ENCODE data around the gene ZNF552.
"Not testable (repeated sequence)": the region's sequence is repeated elsewhere in the genome, so short reads cannot be mapped to it uniquely, and the experiment has no call there.

Gene ZNF552

DNA sequence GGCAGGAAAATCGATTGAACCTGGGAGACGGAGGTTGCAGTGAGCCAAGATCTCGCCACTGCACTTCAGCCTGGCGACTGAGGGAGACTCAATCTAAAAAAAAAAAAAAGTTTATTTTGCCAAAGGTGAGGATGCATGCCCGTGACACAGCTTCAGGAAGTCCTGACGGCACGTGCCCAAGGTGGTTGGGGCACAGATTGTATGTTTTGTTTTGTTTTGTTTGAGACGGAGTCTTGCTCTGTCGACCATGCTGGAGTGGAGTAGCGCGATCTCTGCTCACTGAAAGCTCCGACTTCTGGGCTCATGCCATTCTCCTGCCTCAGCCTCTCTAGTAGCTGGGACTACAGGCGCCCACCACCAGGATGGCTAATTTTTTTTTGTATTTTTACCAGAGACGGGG, 3.3 kb upstream of the ZNF552 start:
- no peak for DNase-seq

DNA sequence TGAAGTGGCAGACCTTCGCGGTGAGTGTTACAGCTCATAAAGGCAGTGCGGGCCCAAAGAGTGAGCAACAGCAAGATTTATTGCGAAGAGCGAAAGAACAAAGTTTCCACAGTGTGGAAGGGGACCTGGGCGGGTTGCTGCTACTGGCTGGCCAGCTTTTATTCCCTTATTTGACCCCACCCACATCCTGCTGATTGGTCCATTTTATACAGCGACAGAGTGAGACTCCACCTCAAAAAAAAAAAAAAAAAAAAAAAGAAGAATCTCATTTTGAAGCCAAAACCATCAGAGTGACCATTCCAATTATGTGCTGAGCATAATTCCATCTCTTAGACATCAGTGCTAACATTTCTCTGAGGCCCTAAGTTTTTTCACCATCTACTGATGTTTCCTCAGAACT, 1.9 kb upstream of the ZNF552 start:
- DNase-seq = no peak

GRCh38 chr19:57815247-57816075, 748 bp upstream of the ZNF552 start:
- no peak for DNase-seq

DNA sequence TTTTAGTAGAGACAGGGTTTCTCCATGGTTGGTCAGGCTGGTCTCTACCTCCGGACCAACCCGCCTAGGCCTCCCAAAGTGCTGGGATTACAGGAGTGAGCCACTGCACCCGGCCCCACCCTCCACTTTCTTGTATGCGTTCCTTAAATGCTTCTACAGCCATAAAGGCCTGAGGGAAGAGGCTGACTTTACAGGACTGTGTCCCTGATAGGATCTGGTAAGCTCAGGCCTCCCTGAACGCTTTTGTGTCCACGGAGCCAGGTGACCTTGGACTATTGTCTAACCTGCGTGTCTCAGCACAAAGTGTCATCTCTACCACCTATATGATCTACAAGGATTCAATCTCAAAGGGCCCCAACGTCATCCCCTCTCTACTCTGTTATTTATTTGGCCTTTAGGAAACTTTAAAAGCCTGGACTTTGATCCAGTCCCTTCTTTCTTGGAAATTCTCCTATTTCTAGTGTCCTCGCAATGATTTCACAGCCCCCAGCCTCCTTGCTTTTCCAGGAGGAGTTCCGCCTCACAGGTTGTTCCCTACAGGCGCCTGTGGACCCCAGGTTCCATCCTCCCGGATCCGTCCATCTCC, 701 bp downstream of the ZNF552 start:
- no peak for DNase-seq

GRCh38 chr19:57812975-57813820, 1.5 kb downstream of the ZNF552 start:
- DNase-seq = not testable (repeated sequence)

DNA sequence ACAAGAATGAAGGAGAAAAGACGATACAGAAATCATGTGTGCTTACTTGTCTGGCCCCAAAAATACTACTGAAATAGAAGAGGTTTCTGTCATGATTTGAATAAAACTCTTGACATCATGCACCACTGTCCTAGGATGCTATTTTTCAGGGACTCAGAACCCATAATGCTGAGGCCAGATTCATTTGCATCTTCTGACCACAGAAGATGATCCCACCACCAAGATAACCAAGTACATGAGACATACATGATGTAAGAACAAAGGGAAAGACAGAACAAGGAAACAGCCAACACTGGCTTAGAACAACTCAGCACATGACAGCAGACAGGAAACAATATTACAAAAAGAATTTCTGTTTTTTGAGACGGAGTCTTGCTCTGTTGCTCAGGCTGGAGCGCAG, 2.5 kb downstream of the ZNF552 start:
- no peak for DNase-seq

DNA sequence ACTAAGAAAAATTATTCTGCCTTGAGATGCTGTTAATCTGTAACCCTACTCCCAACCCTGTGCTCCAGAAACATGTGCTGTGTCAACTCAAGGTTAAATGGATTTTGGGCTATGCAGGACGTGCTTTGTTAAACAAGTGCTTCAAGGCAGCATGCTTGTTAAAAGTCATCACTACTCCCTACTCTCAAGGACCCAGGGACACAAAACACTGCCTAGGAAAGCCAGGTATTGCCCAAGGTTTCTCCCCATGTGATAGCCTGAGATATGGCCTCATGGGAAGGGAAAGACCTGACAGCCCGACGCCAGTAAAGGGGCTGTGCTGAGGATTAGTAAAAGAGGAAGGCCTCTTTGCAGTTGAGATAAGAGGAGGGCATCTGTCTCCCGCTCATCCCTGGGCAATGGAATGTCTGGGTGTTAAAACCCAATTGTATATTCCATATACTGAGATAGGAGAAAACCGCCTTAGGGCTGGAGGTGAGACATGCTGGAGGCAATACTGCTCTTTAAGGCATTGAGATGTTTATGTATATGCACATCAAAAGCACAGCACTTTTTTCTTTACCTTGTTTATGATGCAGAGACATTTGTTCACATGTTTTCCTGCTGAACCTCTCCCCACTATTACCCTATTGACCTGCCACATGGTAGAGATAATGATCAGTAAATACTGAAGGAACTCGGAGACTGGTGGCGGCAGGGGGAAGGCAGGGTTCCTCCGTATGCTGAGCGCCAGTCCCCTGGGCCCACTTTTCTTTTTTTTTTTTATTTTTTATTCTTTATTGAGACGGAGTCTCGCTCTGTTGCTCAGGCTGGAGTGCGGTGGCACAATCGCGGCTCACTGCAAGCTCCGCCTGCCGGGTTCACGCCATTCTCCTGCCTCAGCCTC, 4.1 kb downstream of the ZNF552 start:
- not testable (repeated sequence) for DNase-seq

DNA sequence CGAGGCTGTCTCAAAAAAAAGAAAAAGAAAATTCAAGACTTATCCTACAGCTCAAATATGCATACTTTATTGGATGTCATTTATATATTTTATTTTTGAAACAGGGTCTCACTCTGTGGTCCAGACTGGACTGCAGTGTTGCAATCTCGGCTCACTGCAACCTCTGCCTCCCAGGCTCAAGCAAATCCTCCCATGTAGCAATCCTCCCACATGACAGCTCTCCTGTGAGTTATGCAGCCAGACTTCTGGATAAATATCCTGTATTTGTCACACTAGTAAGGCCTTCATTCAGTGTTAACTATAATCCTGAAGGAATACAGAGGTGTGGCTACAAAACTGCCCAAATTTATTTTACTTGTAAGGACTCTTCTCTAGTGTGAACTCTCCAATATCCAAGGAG, 7.2 kb downstream of the ZNF552 start:
- no peak for DNase-seq

DNA sequence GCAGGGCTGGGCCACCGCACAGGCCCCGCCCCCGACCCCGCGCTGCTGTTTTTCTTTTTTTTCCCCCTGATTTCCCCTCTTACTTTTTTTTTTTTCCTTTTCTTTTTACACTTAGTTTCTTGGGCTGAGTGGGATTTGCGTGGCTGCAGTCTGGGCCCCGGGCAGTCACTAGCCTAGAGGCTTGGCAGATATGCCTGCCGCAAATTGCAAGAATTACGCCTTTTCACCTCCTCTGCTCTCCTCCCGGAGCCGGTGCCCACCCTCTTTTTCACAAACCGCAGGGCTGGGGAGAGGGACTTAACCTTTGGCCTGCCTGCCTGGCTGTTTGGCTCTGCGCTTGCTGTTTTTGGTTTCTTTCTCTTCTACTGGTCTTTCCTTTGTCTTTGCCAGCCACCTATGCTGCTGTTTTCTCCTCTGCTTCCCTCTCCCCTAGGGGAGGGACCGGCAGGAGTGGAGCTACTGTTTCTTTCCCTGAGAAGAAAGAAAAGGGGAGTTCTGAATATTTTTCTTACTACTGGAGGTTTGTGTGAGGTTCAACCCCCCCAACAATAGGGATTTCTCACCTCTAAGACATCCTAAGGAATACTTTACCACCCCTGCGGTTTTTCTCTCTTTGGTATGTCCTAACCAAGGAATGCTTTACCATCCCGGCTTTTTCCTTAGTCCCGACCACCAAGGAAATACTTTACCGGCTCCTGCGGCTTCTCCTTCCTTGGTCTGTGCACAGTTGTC, 11.0 kb downstream of the ZNF552 start:
- DNase-seq = no peak

DNA sequence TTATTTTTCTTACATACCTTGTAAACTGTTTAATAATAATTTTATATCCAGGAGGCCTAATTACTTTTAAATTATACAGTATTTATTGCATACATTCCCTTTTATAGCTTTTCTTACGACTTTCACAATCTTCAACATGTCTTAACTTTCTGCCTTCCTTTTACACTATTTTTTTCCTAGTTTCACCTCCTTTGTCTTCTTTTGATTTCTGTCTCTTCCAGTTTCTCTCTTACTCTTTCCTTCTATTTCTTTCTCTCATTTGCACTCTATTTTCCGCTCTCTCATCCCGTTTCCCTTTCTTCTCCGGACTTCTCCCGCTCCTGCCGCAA, 11.5 kb downstream of the ZNF552 start:
- no peak for DNase-seq

DNA sequence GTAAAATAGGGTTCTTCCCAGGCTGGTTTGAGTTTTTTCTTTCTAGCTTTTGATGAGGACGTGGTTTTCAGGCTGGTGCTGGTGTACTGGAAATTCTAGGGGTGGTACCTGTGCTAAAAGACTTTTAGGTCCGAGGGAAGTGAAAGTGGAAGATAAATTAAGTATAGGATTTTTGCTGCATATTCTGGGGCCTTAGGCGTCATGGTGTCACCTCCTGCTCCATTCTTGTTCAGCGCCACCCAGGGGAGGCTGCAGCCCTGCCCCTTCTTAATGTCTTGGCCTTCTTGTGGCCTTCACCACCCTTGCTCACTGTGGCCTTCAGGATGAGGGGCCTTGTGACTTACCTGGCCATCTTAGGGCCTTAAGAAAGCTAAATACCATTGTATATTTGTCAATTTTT, 12.4 kb downstream of the ZNF552 start:
- no peak for DNase-seq

DNA sequence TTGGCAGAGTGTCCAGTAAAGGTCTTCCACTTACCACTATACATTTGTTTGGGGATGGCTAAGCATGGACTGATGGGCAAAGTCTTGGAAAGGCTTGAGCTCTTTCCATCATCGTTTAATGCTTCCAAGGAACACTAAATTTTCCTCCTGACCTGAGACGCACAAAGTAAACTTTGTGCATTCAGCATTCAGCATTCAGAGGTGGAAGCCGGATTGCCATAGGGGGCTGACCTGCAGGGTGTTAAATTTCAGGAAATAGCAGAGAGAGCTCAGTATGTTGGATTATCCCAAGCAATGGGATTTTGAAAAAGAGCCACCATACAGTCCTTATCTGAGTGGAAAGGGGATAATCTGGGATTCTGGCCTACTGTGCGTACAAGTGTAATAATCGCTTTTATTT, 14.0 kb downstream of the ZNF552 start:
- no peak for DNase-seq

DNA sequence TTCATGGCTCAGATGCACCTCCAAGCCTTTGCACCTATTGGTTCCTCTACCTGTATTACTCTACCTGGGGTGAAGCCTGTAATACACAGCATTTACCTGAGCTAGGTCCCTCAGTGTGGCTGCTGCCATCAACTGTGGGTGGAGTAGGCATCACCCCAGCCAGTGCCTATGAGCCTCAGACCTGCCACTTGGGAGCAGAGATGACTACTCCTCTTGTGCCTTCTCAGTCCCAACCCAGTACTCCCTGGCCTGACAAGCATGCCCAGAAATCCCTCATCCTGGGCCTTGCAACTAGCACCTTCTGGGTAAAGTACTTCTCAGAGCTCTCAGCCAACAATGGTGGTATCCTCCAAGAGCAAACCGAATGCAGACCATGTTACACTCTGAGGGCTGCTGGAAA, 18.1 kb downstream of the ZNF552 start:
- DNase-seq = not testable (repeated sequence)

- no peak for DNase-seq
Observed at GRCh38 chr19:57789288-57789687, 25.4 kb downstream of the ZNF552 start.

GRCh38 chr19:57788114-57788692, 26.5 kb downstream of the ZNF552 start:
- DNase-seq = no peak

- no peak for DNase-seq
Observed at GRCh38 chr19:57786906-57787305, 27.8 kb downstream of the ZNF552 start.

DNA sequence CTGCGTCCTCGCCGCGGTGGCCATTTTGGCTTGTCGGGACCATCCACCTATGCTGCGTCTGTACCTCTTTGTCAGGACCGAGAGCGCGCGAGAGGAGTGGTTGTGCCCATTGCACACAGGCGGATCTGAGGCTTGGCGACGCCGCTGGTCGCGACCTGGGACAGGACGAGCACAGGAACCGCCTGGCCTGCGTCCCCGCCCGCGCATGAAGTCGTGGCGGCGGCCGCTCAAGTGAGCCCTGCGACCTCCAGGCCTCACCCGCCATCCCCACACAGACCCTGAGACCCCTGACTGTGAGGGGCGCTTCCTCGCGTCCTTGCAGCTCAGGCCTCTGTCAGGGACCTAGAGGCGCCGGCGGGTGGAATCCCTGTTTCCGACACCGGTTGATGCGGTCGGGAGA, 28.4 kb downstream of the ZNF552 start:
- no peak for DNase-seq

GRCh38 chr19:57779220-57779845, 35.4 kb downstream of the ZNF552 start:
- no peak for DNase-seq

DNA sequence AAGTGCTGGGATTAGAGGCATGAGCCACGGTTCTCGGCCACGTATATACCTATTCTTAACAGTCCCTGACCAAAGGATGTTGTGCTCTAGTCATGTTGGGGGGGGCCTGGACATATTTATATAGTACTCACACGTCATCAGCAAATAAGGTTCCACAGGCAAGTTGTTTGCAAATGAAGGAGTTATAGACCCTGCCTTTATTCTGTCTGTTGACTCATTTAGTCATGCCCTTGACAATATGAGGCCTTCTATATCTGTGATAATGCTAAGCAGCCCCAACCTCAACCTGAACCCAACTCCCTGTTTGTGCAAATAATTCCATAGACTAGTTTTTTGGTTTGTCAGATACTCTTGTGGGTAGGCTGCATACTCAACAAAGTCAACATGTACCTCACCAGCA, 36.4 kb downstream of the ZNF552 start:
- DNase-seq = no peak

DNA sequence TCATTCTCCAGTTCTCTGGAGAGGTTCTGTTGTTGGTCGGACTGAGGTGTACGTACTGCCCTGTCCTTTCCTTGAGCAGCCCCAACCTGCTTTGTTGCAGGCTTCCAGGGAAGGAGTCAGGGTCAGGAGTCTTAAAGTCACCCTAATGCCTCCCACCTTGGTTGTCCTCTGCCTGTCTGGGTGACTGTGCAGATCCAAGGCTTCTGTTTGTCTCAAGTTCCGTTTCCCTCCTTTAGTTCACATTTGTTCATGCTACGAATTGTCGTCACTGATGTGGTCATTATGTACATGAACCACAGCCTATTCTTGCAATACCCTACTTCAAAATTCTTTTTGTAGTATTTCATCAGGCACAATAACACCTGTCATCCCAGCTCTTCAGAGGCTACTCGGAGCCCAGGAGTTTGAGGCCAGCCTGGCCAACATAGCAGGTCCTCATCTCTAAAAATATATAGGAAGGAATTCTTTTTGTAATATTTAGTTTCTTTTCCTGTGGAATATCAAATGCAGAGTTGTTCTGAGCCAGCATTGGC, 37.9 kb downstream of the ZNF552 start:
- DNase-seq = no peak

DNA sequence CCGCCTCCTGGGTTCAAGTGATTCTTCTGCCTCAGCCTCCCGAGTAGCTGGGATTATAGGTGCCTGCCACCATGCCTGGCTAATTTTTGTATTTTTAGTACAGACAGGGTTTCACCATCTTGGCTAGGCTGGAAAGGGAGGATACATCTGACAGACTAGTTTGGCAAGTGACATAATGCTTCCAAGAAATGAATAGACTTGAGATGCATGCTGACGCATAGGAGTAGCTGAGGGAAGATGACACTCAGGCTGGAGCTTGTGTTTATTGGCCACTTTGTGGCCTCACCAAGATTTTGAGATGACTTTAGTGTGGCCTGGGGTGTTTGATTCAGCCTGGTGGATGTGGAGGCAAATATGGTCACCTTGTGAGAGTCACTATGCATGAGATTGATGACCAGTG, 41.2 kb downstream of the ZNF552 start:
- no peak for DNase-seq
